H9 (cell line): ENCODE results near the gene ACMSD. TPM values are rescaled to one million over a fixed set of nuclear protein-coding genes. Genes with fewer than 3 reads are reported as not detected.

Experiments used
- DNase-seq: peaks from one replicate; pipeline ENCODE4 v3.0.0-alpha.2; 2017
- H2AFZ ChIP-seq: one replicate; pipeline ENCODE4 v1.6.1; 2013; ENCODE audit warnings: mild to moderate bottlenecking, low read length, control low read depth, moderate library complexity
- H2AK5ac ChIP-seq: 2 replicates; pipeline ENCODE4 v1.6.1; 2013; ENCODE audit warnings: low read length, control low read depth, mixed read lengths; ENCODE audit not compliant: insufficient read length
- H2BK120ac ChIP-seq: one replicate; pipeline ENCODE4 v1.6.1; 2013; ENCODE audit warnings: low read depth, mild to moderate bottlenecking, low read length, control low read depth, inconsistent platforms; ENCODE audit not compliant: poor library complexity, severe bottlenecking
- H2BK12ac ChIP-seq: 2 replicates; pipeline ENCODE4 v1.6.1; 2013; ENCODE audit warnings: low read length, control low read depth, mixed read lengths, low read depth; ENCODE audit not compliant: insufficient read length
- H2BK15ac ChIP-seq: 2 replicates; pipeline ENCODE4 v1.6.1; 2013; ENCODE audit warnings: low read depth, low read length, control low read depth
- H2BK20ac ChIP-seq: one replicate; pipeline ENCODE4 v1.6.1; 2013; ENCODE audit warnings: low read depth, mild to moderate bottlenecking, low read length, control low read depth, inconsistent platforms; ENCODE audit not compliant: poor library complexity, severe bottlenecking
- H2BK5ac ChIP-seq: 2 replicates; pipeline ENCODE4 v1.6.1; 2013; ENCODE audit warnings: low read length, control low read depth, mixed read lengths; ENCODE audit not compliant: insufficient read length
- H3K14ac ChIP-seq: 2 replicates; pipeline ENCODE4 v1.6.1; 2013; ENCODE audit warnings: low read length, control low read depth; ENCODE audit not compliant: insufficient read depth
- H3K18ac ChIP-seq: 2 replicates; pipeline ENCODE4 v1.6.1; 2013; ENCODE audit warnings: low read depth, mild to moderate bottlenecking, mixed read lengths, low read length, control low read depth; ENCODE audit not compliant: insufficient read length
- H3K23ac ChIP-seq: 2 replicates; pipeline ENCODE4 v1.6.1; 2013; ENCODE audit warnings: low read length, control low read depth, mixed read lengths, low read depth; ENCODE audit not compliant: insufficient read length
- H3K23me2 ChIP-seq: 2 replicates; pipeline ENCODE4 v1.6.1; 2013; ENCODE audit warnings: low read depth, mild to moderate bottlenecking, mixed read lengths, low read length, control low read depth; ENCODE audit not compliant: insufficient read length, poor library complexity, severe bottlenecking
- H3K27ac ChIP-seq: 2 replicates; pipeline ENCODE4 v1.5.1; 2013; ENCODE audit warnings: low read length, control low read depth, mixed read lengths, low read depth; ENCODE audit not compliant: insufficient read length
- H3K27me3 ChIP-seq: 2 replicates; pipeline ENCODE4 v1.6.1; 2013; ENCODE audit warnings: low read length, control low read depth, inconsistent platforms; ENCODE audit not compliant: insufficient read depth
- H3K4ac ChIP-seq: 2 replicates; pipeline ENCODE4 v1.6.1; 2013; ENCODE audit warnings: low read depth, mild to moderate bottlenecking, control low read depth, inconsistent platforms, low read length, moderate library complexity
- H3K4me1 ChIP-seq: 2 replicates; pipeline ENCODE4 v1.6.1; 2013; ENCODE audit warnings: low read length, control low read depth, inconsistent platforms; ENCODE audit not compliant: insufficient read depth
- H3K4me2 ChIP-seq: 2 replicates; pipeline ENCODE4 v1.6.1; 2013; ENCODE audit warnings: low read length, control low read depth, mixed read lengths; ENCODE audit not compliant: insufficient read length, insufficient read depth
- H3K56ac ChIP-seq: 2 replicates; pipeline ENCODE4 v1.6.1; 2013; ENCODE audit warnings: low read depth, mild to moderate bottlenecking, mixed read lengths, low read length, control low read depth; ENCODE audit not compliant: insufficient read length
- H3K79me1 ChIP-seq: 2 replicates; pipeline ENCODE4 v1.6.1; 2013; ENCODE audit warnings: low read depth, mild to moderate bottlenecking, moderate library complexity, low read length, control low read depth, inconsistent platforms; ENCODE audit not compliant: insufficient read depth, poor library complexity, severe bottlenecking
- H3K79me2 ChIP-seq: 2 replicates; pipeline ENCODE4 v1.6.1; 2013; ENCODE audit warnings: low read length, control low read depth, inconsistent platforms; ENCODE audit not compliant: insufficient read depth
- H3K9ac ChIP-seq: 2 replicates; pipeline ENCODE4 v1.6.1; 2013; ENCODE audit warnings: low read length, control low read depth, mixed read lengths; ENCODE audit not compliant: insufficient read length; ENCODE audit errors: extremely low read depth
- H3K9me3 ChIP-seq: one replicate; pipeline ENCODE4 v1.6.1; 2013; ENCODE audit warnings: low read depth, low read length, inconsistent platforms; ENCODE audit not compliant: control insufficient read depth
- H3T11ph ChIP-seq: one replicate; pipeline ENCODE4 v1.6.1; 2013; ENCODE audit warnings: mild to moderate bottlenecking, low read length, control low read depth, inconsistent platforms
- H4K20me1 ChIP-seq: one replicate; pipeline ENCODE4 v1.6.1; 2013; ENCODE audit not compliant: control insufficient read depth, insufficient read length, insufficient read depth
- H4K5ac ChIP-seq: 2 replicates; pipeline ENCODE4 v1.6.1; 2013; ENCODE audit warnings: low read depth, mild to moderate bottlenecking, mixed read lengths, low read length, control low read depth; ENCODE audit not compliant: insufficient read length
- H4K8ac ChIP-seq: replicated peaks from 2 replicates; pipeline ENCODE4 v1.6.1; 2013; ENCODE audit warnings: low read length, control low read depth, mixed read lengths, low read depth; ENCODE audit not compliant: insufficient read length
- H4K91ac ChIP-seq: 2 replicates; pipeline ENCODE4 v1.6.1; 2013; ENCODE audit warnings: low read depth, mild to moderate bottlenecking, moderate library complexity, mixed read lengths, low read length, control low read depth; ENCODE audit not compliant: insufficient read length
- H3K27ac Mint-ChIP-seq, 3 experiments: 2 replicates in 2 of 3; 3 replicates in 1 of 3; pipeline ENCODE4 v1.8.0; 2020 to 2021; ENCODE audit warnings: mixed read lengths in 3 of 3, mild to moderate bottlenecking in 1 of 3, moderate library complexity in 1 of 3
- H3K27me3 Mint-ChIP-seq: 2 replicates; pipeline ENCODE4 v1.8.0; 2021; ENCODE audit warnings: low read depth, mild to moderate bottlenecking, moderate library complexity, mixed read lengths
- H3K36me3 Mint-ChIP-seq, 3 experiments: 2 replicates in 2 of 3; 3 replicates in 1 of 3; pipeline ENCODE4 v1.8.0; 2020 to 2021; ENCODE audit warnings: low read depth in 3 of 3, mixed read lengths in 3 of 3; ENCODE audit not compliant: insufficient read depth in 1 of 3
- H3K4me1 Mint-ChIP-seq, 2 experiments: 2 replicates each; pipeline ENCODE4 v1.8.0; 2020; ENCODE audit warnings: mixed read lengths in 2 of 2
- H3K4me3 Mint-ChIP-seq, 2 experiments: 2 replicates in 1 of 2; 3 replicates in 1 of 2; pipeline ENCODE4 v1.8.0; 2020 to 2021; ENCODE audit warnings: mild to moderate bottlenecking in 2 of 2, mixed read lengths in 2 of 2, moderate library complexity in 1 of 2
- H3K9me3 Mint-ChIP-seq, 2 experiments: 2 replicates in 1 of 2; 3 replicates in 1 of 2; pipeline ENCODE4 v1.8.0; 2020; ENCODE audit warnings: mild to moderate bottlenecking in 2 of 2, mixed read lengths in 2 of 2, moderate library complexity in 1 of 2
- CTCF ChIP-seq: fragments of 200-600 bp; sonication (generic); conservative IDR thresholded peaks from 3 replicates; pipeline ENCODE4 v1.8.0; 2021; ENCODE audit warnings: antibody characterized with exemption, mild to moderate bottlenecking
- total RNA-seq: library from RNA; stranded (reverse); gene quantifications from 2 replicates; pipeline ENCODE4 v1.2.1, GENCODE V29; 2021

Gene ACMSD
- total RNA-seq, 1 experiment from 2014 or later: not detected

GRCh38 chr2:134882773-134883172, 44.4 kb downstream of the ACMSD start:
- H2AFZ ChIP-seq: no peak overlapping the region
- H3K4me1 ChIP-seq: no peaks in the 10 kb centered on the region
- H3K18ac ChIP-seq: no peak overlapping the region
- H3K27me3 ChIP-seq: no peaks in the 10 kb centered on the region
- no peak overlapping the region for H3K56ac ChIP-seq
- H3K23me2 ChIP-seq: no peaks in the 10 kb centered on the region
- H3K79me1 ChIP-seq: no peaks in the 10 kb centered on the region
- H2BK120ac ChIP-seq: no peak overlapping the region
- H4K5ac ChIP-seq: no peak overlapping the region
- no peak overlapping the region for H3K27ac Mint-ChIP-seq
- no peak overlapping the region for H2BK5ac ChIP-seq
- no peak overlapping the region for H4K91ac ChIP-seq
- no peak overlapping the region for H3K4ac ChIP-seq
- no peaks in the 10 kb centered on the region; a peak in 1 of 5 replicates for H3K9me3 Mint-ChIP-seq
- H3T11ph ChIP-seq: no peak overlapping the region
- no peak overlapping the region for H2AK5ac ChIP-seq
- no peak for TF ChIP-seq CTCF
- H3K9me3 ChIP-seq: no peaks in the 10 kb centered on the region
- H3K36me3 Mint-ChIP-seq: no peaks in the 10 kb centered on the region; a peak in 2 of 7 replicates
- H3K9ac ChIP-seq: no peak overlapping the region
- H3K14ac ChIP-seq: no peak overlapping the region
- no peak overlapping the region for H2BK12ac ChIP-seq
- no peak overlapping the region for H3K4me3 Mint-ChIP-seq
- H3K27ac ChIP-seq: no peak overlapping the region
- no peak for DNase-seq
- no peaks in the 10 kb centered on the region for H3K27me3 Mint-ChIP-seq
- no peak overlapping the region for H4K8ac ChIP-seq
- H3K79me2 ChIP-seq: no peaks in the 10 kb centered on the region
- H3K4me2 ChIP-seq: no peak overlapping the region
- no peak overlapping the region for H2BK20ac ChIP-seq
- no peaks in the 10 kb centered on the region for H3K4me1 Mint-ChIP-seq
- no peak overlapping the region for H2BK15ac ChIP-seq
- H4K20me1 ChIP-seq: no peaks in the 10 kb centered on the region
- no peak overlapping the region for H3K23ac ChIP-seq
